ENCODE data around the gene PRKAG2.

Gene PRKAG2

DNA sequence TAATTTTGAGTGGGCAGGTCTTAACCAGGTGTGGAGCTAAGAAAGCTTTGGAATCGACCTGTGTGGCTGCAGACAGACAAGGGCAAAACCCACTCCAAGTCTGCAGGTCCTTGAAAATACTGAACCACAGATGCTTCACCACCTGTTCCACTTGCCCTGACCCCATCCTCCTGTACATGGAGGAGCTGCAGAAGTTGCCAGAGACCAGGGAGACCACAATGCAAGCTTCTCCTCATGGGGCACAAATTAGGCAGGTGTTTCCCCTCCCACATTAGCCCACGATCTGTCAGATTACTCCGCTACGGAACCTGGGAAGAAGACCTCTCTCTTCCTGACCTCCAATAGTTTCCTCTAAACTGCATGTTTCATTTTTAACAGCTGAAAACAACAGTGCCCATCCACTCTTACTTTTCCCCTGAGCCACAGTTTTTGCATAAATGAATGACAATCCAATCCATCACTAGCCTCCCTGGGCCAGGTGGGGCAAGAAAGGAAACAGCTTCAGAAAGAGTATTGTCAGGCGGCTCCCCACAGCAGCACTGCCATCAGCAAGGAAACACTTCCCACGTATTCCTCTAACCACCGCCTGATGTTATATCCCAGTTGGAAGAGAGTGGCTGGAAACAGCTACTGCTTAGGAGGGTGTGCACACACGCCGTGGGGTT is 141.6 kb downstream of the PRKAG2 start:
- H3K4me3 ChIP-seq (ENCODE audit: low read length): no peak overlapping the region
- no peaks in the 10 kb centered on the region for H3K27me3 ChIP-seq (ENCODE audit: control insufficient read depth, insufficient read depth, low read length)
- no peak overlapping the region for H3K9ac ChIP-seq (ENCODE audit: low read length)
- no peaks in the 10 kb centered on the region for H3K9me3 ChIP-seq (ENCODE audit: control insufficient read depth, low read length)
- no peaks in the 10 kb centered on the region for H3K36me3 ChIP-seq (ENCODE audit: control insufficient read depth, insufficient read depth, low read length)
- H3K4me1 ChIP-seq (ENCODE audit: control insufficient read depth, insufficient read depth, low read length): peaks cover 7% of the 10 kb centered on the region

DNA sequence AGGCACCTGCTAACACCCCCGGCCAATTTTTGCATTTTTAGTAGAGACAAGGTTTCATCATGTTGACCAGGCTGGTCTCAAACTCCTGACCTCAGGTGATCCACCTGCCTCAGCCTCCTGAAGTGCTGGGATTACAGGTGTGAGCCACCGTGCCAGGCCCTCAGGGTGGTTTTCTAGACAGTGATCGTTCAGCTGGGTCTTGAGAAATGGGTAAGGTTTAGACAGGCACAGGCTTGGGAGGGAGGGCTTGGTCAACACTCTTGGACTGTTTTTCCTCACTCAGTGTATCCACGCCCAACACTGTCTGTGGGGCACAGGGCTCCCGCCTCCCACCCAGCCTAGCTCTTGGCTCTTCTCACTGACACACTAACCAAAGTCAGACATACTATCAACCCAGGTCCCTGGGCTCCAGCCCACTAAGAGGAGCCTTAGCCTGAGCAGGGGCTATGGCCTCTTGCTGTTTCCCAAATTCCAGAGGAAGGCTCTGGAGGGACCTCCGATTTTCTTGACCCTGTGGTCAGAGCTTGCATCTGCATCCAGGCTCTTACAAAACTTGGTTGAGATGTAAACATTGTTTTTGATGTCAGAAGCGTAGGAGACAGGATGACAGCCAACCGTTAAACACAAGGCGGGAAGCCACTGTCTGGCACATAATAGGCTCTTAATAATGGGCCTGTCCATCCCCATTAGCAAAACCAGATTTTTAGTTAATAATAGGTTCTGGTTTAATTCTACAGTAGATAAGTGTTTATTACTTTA is 143.9 kb downstream of the PRKAG2 start:
- Histone ChIP-seq H3K4me1 (ENCODE audit: control insufficient read depth, insufficient read depth, low read length) (peaks cover 9% of the 10 kb centered on the region), H3K9ac (ENCODE audit: low read length) (no peak overlapping the region), H3K27me3 (ENCODE audit: control insufficient read depth, insufficient read depth, low read length) (no peaks in the 10 kb centered on the region), H3K36me3 (ENCODE audit: control insufficient read depth, insufficient read depth, low read length) (no peaks in the 10 kb centered on the region), H3K4me3 (ENCODE audit: low read length) (no peak overlapping the region), H3K9me3 (ENCODE audit: control insufficient read depth, low read length) (no peaks in the 10 kb centered on the region)

DNA sequence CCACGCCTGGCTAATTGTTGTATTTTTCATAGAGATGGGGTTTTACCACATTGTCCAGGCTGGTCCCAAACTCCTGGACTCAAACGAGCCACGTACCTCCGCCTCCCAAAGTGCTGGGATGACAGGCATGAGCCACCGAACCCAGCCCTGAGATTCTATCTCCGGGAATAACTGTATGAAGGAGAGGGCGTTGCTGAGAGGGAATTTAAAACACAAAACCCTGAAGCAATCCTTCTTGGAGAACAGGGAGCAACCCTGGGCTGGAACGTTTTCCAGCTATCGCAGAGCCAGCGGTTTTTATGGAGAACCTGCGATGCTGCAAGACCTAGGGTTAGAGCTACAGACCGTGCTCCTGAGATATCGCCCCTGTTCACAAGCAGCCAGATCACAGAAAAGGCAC is 144.6 kb downstream of the PRKAG2 start:
- Histone ChIP-seq H3K36me3 (ENCODE audit: control insufficient read depth, insufficient read depth, low read length) (no peaks in the 10 kb centered on the region), H3K9me3 (ENCODE audit: control insufficient read depth, low read length) (no peaks in the 10 kb centered on the region), H3K4me3 (ENCODE audit: low read length) (no peak overlapping the region), H3K4me1 (ENCODE audit: control insufficient read depth, insufficient read depth, low read length) (peaks cover 16% of the 10 kb centered on the region), H3K9ac (ENCODE audit: low read length) (no peak overlapping the region), H3K27me3 (ENCODE audit: control insufficient read depth, insufficient read depth, low read length) (no peaks in the 10 kb centered on the region)

GRCh38 chr7:151731022-151731441 is 145.9 kb downstream of the PRKAG2 start:
- Histone ChIP-seq H3K4me1 (ENCODE audit: control insufficient read depth, insufficient read depth, low read length) (peaks cover 13% of the 10 kb centered on the region), H3K9me3 (ENCODE audit: control insufficient read depth, low read length) (no peaks in the 10 kb centered on the region), H3K4me3 (ENCODE audit: low read length) (no peak overlapping the region), H3K27me3 (ENCODE audit: control insufficient read depth, insufficient read depth, low read length) (no peaks in the 10 kb centered on the region), H3K36me3 (ENCODE audit: control insufficient read depth, insufficient read depth, low read length) (no peaks in the 10 kb centered on the region), H3K9ac (ENCODE audit: low read length) (no peak overlapping the region)

DNA sequence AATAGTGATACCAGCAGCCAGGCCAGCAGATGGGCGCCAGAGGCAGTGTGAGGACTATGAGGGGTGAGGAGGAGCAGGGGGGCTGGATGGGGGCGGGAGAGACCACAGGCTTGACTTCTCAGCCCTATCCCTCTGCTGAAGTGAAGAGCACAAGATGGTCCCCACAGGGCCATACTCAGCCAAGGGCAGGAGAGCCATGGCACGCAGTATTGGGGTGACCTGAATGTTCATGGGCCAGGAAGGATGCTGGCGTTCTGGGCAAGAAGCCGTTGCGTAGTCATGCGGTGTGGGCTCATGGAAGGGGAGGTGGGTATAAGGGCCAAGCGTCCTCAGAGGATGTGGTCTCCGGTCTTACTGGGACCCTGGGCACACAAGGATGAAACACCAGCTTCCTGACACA is 146.3 kb downstream of the PRKAG2 start:
- Histone ChIP-seq H3K9ac (ENCODE audit: low read length) (no peak overlapping the region), H3K4me1 (ENCODE audit: control insufficient read depth, insufficient read depth, low read length) (peaks cover 13% of the 10 kb centered on the region), H3K9me3 (ENCODE audit: control insufficient read depth, low read length) (no peaks in the 10 kb centered on the region), H3K4me3 (ENCODE audit: low read length) (no peak overlapping the region), H3K36me3 (ENCODE audit: control insufficient read depth, insufficient read depth, low read length) (no peaks in the 10 kb centered on the region), H3K27me3 (ENCODE audit: control insufficient read depth, insufficient read depth, low read length) (no peaks in the 10 kb centered on the region)

GRCh38 chr7:151729521-151729921 is 147.4 kb downstream of the PRKAG2 start:
- Histone ChIP-seq H3K27me3 (ENCODE audit: control insufficient read depth, insufficient read depth, low read length) (no peaks in the 10 kb centered on the region), H3K4me3 (ENCODE audit: low read length) (no peak overlapping the region), H3K9ac (ENCODE audit: low read length) (no peak overlapping the region)

DNA sequence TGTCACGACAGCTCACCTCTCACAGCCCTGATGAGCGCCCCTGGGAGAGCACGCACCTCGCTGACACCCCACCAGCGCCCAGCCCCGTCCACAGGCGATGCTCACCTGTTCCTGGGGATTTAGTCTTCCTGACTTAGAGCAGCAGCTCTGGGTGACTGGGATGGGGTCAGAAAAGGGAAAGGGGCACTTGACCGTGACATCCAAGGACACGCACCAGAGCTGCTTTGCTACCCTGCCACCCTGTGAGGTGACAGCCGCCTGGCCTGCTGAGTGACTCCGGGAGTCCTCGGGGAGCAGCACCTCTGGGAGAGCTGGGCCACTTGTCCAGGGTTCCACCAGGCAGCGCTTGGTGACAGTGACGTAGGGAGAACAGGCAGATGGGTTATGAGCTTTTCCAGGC is 148.2 kb downstream of the PRKAG2 start:
- H3K36me3 ChIP-seq (ENCODE audit: control insufficient read depth, insufficient read depth, low read length): no peaks in the 10 kb centered on the region
- no peak overlapping the region for H3K9ac ChIP-seq (ENCODE audit: low read length)
- H3K9me3 ChIP-seq (ENCODE audit: control insufficient read depth, low read length): no peaks in the 10 kb centered on the region
- H3K27me3 ChIP-seq (ENCODE audit: control insufficient read depth, insufficient read depth, low read length): no peaks in the 10 kb centered on the region
- H3K4me3 ChIP-seq (ENCODE audit: low read length): no peak overlapping the region
- peaks cover 13% of the 10 kb centered on the region for H3K4me1 ChIP-seq (ENCODE audit: control insufficient read depth, insufficient read depth, low read length)

More at GRCh38 chr7:151729521-151729921, 147.4 kb downstream of the PRKAG2 start:
- H3K4me1 ChIP-seq (ENCODE audit: control insufficient read depth, insufficient read depth, low read length): peaks cover 13% of the 10 kb centered on the region
- no peaks in the 10 kb centered on the region for H3K9me3 ChIP-seq (ENCODE audit: control insufficient read depth, low read length)
- H3K36me3 ChIP-seq (ENCODE audit: control insufficient read depth, insufficient read depth, low read length): no peaks in the 10 kb centered on the region

- H3K9ac ChIP-seq (ENCODE audit: low read length): no peak overlapping the region
Measured at GRCh38 chr7:151728286-151728660, 148.6 kb downstream of the PRKAG2 start.

DNA sequence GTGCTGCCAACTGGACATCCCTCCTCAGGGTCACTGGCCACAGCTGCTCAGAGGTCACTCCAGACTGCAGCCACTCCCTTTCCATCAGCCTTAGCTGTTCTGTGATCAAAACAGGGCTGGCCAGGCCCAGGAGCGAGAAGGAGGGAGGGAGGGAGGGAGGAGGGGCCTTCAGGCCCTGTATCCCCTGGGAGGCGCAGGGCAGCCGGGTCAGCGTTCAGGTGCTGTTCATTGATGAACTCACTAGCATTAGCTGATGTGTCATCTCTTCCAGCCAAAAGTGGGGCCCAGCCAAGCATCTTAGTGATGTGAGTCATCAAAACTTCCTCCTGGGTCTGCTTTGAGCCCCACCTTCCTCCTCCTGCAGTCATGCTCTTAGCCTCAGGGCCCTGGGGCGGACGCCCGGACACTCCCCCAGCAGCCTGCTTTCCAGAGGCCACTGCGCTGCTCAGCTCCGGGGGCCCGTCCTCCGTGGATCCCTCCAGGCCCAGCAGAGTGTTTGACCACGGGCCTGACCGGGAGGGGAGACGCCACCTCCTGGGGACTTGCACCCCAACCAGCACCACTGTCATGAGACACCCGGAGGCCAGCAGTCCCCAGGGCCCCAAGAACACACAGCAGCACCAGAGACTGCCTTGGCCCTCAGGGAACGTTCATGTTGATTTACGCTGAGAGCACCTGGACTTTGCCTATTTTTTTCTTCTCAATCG is 149.2 kb downstream of the PRKAG2 start:
- Histone ChIP-seq H3K4me1 (ENCODE audit: control insufficient read depth, insufficient read depth, low read length) (peaks cover 13% of the 10 kb centered on the region), H3K4me3 (ENCODE audit: low read length) (no peak overlapping the region), H3K9ac (ENCODE audit: low read length) (no peak overlapping the region), H3K9me3 (ENCODE audit: control insufficient read depth, low read length) (no peaks in the 10 kb centered on the region), H3K36me3 (ENCODE audit: control insufficient read depth, insufficient read depth, low read length) (no peaks in the 10 kb centered on the region), H3K27me3 (ENCODE audit: control insufficient read depth, insufficient read depth, low read length) (no peaks in the 10 kb centered on the region)

More at GRCh38 chr7:151728286-151728660, 148.6 kb downstream of the PRKAG2 start:
- Histone ChIP-seq H3K9me3 (ENCODE audit: control insufficient read depth, low read length) (no peaks in the 10 kb centered on the region), H3K4me3 (ENCODE audit: low read length) (no peak overlapping the region), H3K36me3 (ENCODE audit: control insufficient read depth, insufficient read depth, low read length) (no peaks in the 10 kb centered on the region), H3K4me1 (ENCODE audit: control insufficient read depth, insufficient read depth, low read length) (peaks cover 13% of the 10 kb centered on the region), H3K27me3 (ENCODE audit: control insufficient read depth, insufficient read depth, low read length) (no peaks in the 10 kb centered on the region)

- Histone ChIP-seq H3K9me3 (ENCODE audit: control insufficient read depth, low read length) (no peaks in the 10 kb centered on the region), H3K9ac (ENCODE audit: low read length) (no peak overlapping the region), H3K4me1 (ENCODE audit: control insufficient read depth, insufficient read depth, low read length) (peaks cover 19% of the 10 kb centered on the region), H3K36me3 (ENCODE audit: control insufficient read depth, insufficient read depth, low read length) (no peaks in the 10 kb centered on the region), H3K27me3 (ENCODE audit: control insufficient read depth, insufficient read depth, low read length) (no peaks in the 10 kb centered on the region), H3K4me3 (ENCODE audit: low read length) (no peak overlapping the region)
Measured at GRCh38 chr7:151726652-151727578, 150.0 kb downstream of the PRKAG2 start.

DNA sequence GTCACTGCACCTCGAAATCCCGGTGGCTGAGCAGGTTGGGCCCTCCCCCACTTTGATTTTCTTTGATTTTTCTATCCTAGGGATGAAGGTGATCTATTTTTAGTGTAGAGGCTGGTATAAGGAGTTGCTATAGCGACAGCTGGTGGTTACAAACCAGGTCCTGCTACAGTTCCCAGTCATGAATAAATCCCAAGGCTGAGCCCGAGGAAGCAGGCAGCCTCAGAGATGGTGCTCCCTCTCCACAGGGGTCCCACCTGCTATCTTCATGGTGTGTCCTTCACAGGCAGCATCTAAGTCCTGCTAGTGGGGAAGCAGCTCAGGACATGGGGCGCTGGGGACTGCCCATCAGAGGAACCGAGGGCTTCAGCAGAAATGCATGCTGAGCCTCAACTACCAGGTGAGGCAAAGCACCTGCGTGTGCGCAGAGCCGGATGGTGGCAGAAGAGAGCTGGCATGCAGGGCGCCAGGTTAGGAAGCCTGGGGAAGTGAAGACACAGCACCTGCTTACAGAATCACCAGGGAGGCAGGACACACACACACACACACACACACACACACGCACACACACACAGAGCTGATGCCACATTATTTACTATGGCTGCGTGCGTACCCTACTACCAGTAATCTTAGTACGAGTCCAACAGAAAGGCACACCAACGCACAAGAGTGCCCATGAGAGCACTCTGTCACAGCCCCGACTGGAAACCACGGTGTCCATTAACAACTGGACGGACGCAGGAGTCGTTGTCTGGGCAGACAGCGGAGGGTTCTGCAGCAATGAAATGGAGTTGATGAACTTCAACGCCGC is 150.9 kb downstream of the PRKAG2 start:
- H3K4me3 ChIP-seq (ENCODE audit: low read length): no peak overlapping the region

More for the DNA sequence above, 150.9 kb downstream of the PRKAG2 start:
- Histone ChIP-seq H3K27me3 (ENCODE audit: control insufficient read depth, insufficient read depth, low read length) (no peaks in the 10 kb centered on the region), H3K9ac (ENCODE audit: low read length) (no peak overlapping the region), H3K9me3 (ENCODE audit: control insufficient read depth, low read length) (no peaks in the 10 kb centered on the region), H3K36me3 (ENCODE audit: control insufficient read depth, insufficient read depth, low read length) (no peaks in the 10 kb centered on the region), H3K4me1 (ENCODE audit: control insufficient read depth, insufficient read depth, low read length) (peaks cover 28% of the 10 kb centered on the region)

Measured in mucosa of stomach (tissue), 1 donor.